ENCODE measurements around the gene AIF1L.

Gene AIF1L

GRCh38 chr9:131078427-131079366 is 17.6 kb upstream of the AIF1L start:
- DNase-seq (ENCODE audit: low read depth) = no peak

GRCh38 chr9:131080589-131080988 is 15.7 kb upstream of the AIF1L start:
- DNase-seq (ENCODE audit: low read depth) = no peak

GRCh38 chr9:131081868-131082267 is 14.5 kb upstream of the AIF1L start:
- DNase-seq (ENCODE audit: low read depth) = no peak

GRCh38 chr9:131082774-131083512 is 13.4 kb upstream of the AIF1L start:
- no peak for DNase-seq (ENCODE audit: low read depth)

- DNase-seq (ENCODE audit: low read depth) = no peak
Measured at GRCh38 chr9:131084661-131085369, 11.5 kb upstream of the AIF1L start.

GRCh38 chr9:131085370-131086122 is 10.8 kb upstream of the AIF1L start:
- no peak for DNase-seq (ENCODE audit: low read depth)

GRCh38 chr9:131087354-131087893 is 8.9 kb upstream of the AIF1L start:
- no peak for DNase-seq (ENCODE audit: low read depth)

GRCh38 chr9:131090025-131090787 is 6.1 kb upstream of the AIF1L start:
- no peak for DNase-seq (ENCODE audit: low read depth)

GRCh38 chr9:131091352-131091992 is 4.9 kb upstream of the AIF1L start:
- no peak for DNase-seq (ENCODE audit: low read depth)

GRCh38 chr9:131092030-131092429 is 4.3 kb upstream of the AIF1L start:
- no peak for DNase-seq (ENCODE audit: low read depth)

- DNase-seq (ENCODE audit: low read depth) = no peak
Measured at GRCh38 chr9:131092548-131093440, 3.5 kb upstream of the AIF1L start.

GRCh38 chr9:131094015-131094414 is 2.3 kb upstream of the AIF1L start:
- DNase-seq (ENCODE audit: low read depth) = no peak

- DNase-seq (ENCODE audit: low read depth) = no peak
Measured at GRCh38 chr9:131094622-131095021, 1.7 kb upstream of the AIF1L start.

- DNase-seq (ENCODE audit: low read depth) = no peak
Measured at GRCh38 chr9:131095666-131096268, 564 bp upstream of the AIF1L start.

GRCh38 chr9:131097126-131097947 is 1.0 kb downstream of the AIF1L start:
- no peak for DNase-seq (ENCODE audit: low read depth)

GRCh38 chr9:131097948-131098278 is 1.6 kb downstream of the AIF1L start:
- no peak for DNase-seq (ENCODE audit: low read depth)

- no peak for DNase-seq (ENCODE audit: low read depth)
Measured at GRCh38 chr9:131098391-131099101, 2.2 kb downstream of the AIF1L start.
